Activated naive CD4-positive, alpha-beta T cell treated with anti-CD3 and anti-CD28 coated beads, Interleukin-2, amount 50 U/mL, for 16 hours (primary cell): ENCODE data around the gene UCP3.
A peak's percentile ranks its signal among the peaks of the same experiment; 100 is the strongest.

Experiments used
- DNase-seq: peaks from one replicate; pipeline ENCODE4 v3.0.0-alpha.2; 2020

The UCP3 gene

GRCh38 chr11:74008373-74009229 lies at the start of gene UCP3:
TSS of gene UCP3 (minus strand) at chr11:74009085. CDS start at chr11:74007042, 2,043 bp downstream.
- no peak for DNase-seq

GRCh38 chr11:74057249-74058151 lies 48.6 kb upstream of the UCP3 start:
- no peak for DNase-seq

- DNase-seq, result no peak
These were observed 47.1 kb upstream of the UCP3 start for GRCh38 chr11:74055938-74056337.

- no peak for DNase-seq
These were observed 41.6 kb upstream of the UCP3 start for GRCh38 chr11:74050465-74050864.

- DNase-seq, result no peak
These were observed 40.1 kb upstream of the UCP3 start for GRCh38 chr11:74048993-74049392.

- no peak for DNase-seq
These were observed 35.7 kb upstream of the UCP3 start for GRCh38 chr11:74044538-74044937.

- DNase-seq, result no peak
These were observed 34.6 kb upstream of the UCP3 start for GRCh38 chr11:74043450-74043849.

GRCh38 chr11:74037309-74037708 lies 28.4 kb upstream of the UCP3 start:
- no peak for DNase-seq

GRCh38 chr11:74035264-74035663 lies 26.4 kb upstream of the UCP3 start:
- DNase-seq, result no peak

GRCh38 chr11:74033046-74033445 lies 24.2 kb upstream of the UCP3 start:
- no peak for DNase-seq

GRCh38 chr11:74030723-74031676 lies 22.1 kb upstream of the UCP3 start:
- no peak for DNase-seq

GRCh38 chr11:74025467-74026166 lies 16.7 kb upstream of the UCP3 start:
- no peak for DNase-seq

GRCh38 chr11:74024261-74025029 lies 15.6 kb upstream of the UCP3 start:
- no peak for DNase-seq

GRCh38 chr11:74023276-74023675 lies 14.4 kb upstream of the UCP3 start:
- no peak for DNase-seq

- DNase-seq, result no peak
These were observed 13.7 kb upstream of the UCP3 start for GRCh38 chr11:74022546-74022945.

GRCh38 chr11:74021998-74022397 lies 13.1 kb upstream of the UCP3 start:
- no peak for DNase-seq

- no peak for DNase-seq
These were observed 11.7 kb upstream of the UCP3 start for GRCh38 chr11:74020539-74020938.

GRCh38 chr11:74019860-74020259 lies 11.0 kb upstream of the UCP3 start:
- DNase-seq, result peak; percentile 36

- DNase-seq, result no peak
These were observed 10.3 kb upstream of the UCP3 start for GRCh38 chr11:74019104-74019738.

- no peak for DNase-seq
These were observed 9.6 kb upstream of the UCP3 start for GRCh38 chr11:74018331-74019005.
